ENCODE data around the gene CDC42BPB.

DNA sequence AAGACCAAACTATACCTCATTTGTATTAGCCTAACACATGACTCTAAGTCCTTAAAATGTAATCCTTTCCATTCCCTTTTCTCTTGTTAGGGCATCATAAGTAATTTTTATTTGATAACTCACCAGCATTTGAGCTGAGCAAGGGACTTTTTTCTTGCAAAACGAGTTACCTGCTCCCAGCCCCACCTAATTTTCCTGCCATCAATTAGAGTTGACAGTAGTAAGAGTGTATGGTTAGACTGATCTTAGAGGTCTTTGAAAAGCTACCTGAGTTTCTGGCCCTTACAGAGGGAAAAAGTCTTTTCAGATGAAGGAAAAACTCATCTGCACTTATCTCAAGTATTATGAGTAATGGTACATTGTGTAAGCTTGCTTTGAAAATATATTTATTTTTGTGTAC, 168.6 kb downstream of the CDC42BPB start:
- no peak for TF ChIP-seq ZNF274 (IDR thresholded peaks at IDR 0.05; ENCODE audit: low read depth, low read length)
- TF ChIP-seq SUZ12 (IDR thresholded peaks at IDR 0.05; ENCODE audit: extremely low read depth, insufficient read depth, insufficient read length) = no peak

Measured in NT2/D1 (cell line).